A549 (cell line): ENCODE results near the gene LSP1. TPM values are rescaled to one million over a fixed set of nuclear protein-coding genes. Genes with fewer than 3 reads are reported as not detected.
A peak's percentile ranks its signal among the peaks of the same experiment; 100 is the strongest.

Experiments used
- ATAC-seq, 2 experiments: fragments of 200-7000 bp in 1 of 2; fragments of >200 bp in 1 of 2; cut with Nextera tagmentation in 1 of 2; cut with Tn5 transposase in 1 of 2; 3 replicates each; pipeline versions ENCODE4 v1.8.0 to v1.9.1; 2018 to 2020; ENCODE audit warnings: mild to moderate bottlenecking in 1 of 2, moderate library complexity in 1 of 2
- CTCF ChIA-PET: fragments of 300-600 bp; sonication (Branson Sonifier 250); formaldehyde crosslinking; extraction: SDS; loops from one replicate; lab custom pipeline; 2021; ENCODE audit warnings: antibody characterized with exemption, inconsistent platforms; lab: Yijun Ruan, JAX
- POLR2A ChIA-PET: fragments of 350-600 bp; formaldehyde crosslinking; extraction: SDS; loops from one replicate; lab custom pipeline; 2021; ENCODE audit warnings: antibody characterized with exemption, inconsistent platforms; lab: Yijun Ruan, JAX
- DNase-seq, 2 experiments: peaks; one replicate each; pipeline versions ENCODE4 v3.0.0 to v3.0.0-alpha.2; 2011 to 2016; ENCODE audit warnings: low read depth in 1 of 2, low spot score in 1 of 2
- FAIRE-seq: peaks from 2 replicates; lab custom pipeline; 2011; peaks lifted over from hg19 to GRCh38; lab: Jason Lieb, UNC
- H3K27ac ChIP-seq, 2 experiments: fragments of >200 bp; sonication (Bioruptor Twin); formaldehyde crosslinking; 3 replicates each; pipeline ENCODE4 v1.5.1; 2016 to 2017
- H3K4me1 ChIP-seq: fragments of >200 bp; sonication (Bioruptor Twin); formaldehyde crosslinking; 3 replicates; pipeline ENCODE4 v1.6.1; 2016
- H3K4me2 ChIP-seq: fragments of >200 bp; sonication (Bioruptor Twin); formaldehyde crosslinking; 3 replicates; pipeline ENCODE4 v1.6.1; 2016
- H3K4me3 ChIP-seq: fragments of >200 bp; sonication (Bioruptor Twin); formaldehyde crosslinking; 3 replicates; pipeline ENCODE4 v1.5.1; 2016
- H3K9me3 ChIP-seq: fragments of >200 bp; sonication (Bioruptor Twin); formaldehyde crosslinking; 3 replicates; pipeline ENCODE4 v1.6.1; 2016
- BHLHE40 ChIP-seq: IDR thresholded peaks from 2 replicates; pipeline ENCODE4 v1.6.1; 2012; ENCODE audit warnings: low read depth, low read length, inconsistent platforms
- CBX8 ChIP-seq: fragments of 200-600 bp; sonication (generic); IDR thresholded peaks from 2 replicates; pipeline ENCODE4 v1.6.1; 2016
- CHD2 ChIP-seq: fragments of 150-350 bp; IDR thresholded peaks from 2 replicates; pipeline ENCODE4 v1.6.1; 2014; ENCODE audit warnings: low read length; ENCODE audit not compliant: partially characterized antibody
- EHF ChIP-seq: fragments of 250-450 bp; sonication (Bioruptor Pico); IDR thresholded peaks from 2 replicates; pipeline ENCODE4 v1.5.0; 2020; ENCODE audit warnings: mild to moderate bottlenecking
- ESRRA ChIP-seq: fragments of 150-350 bp; IDR thresholded peaks from 2 replicates; pipeline ENCODE4 v1.6.1; 2014; ENCODE audit warnings: mild to moderate bottlenecking, low read length, borderline replicate concordance
- HEYL ChIP-seq: fragments of 250-450 bp; sonication (Bioruptor Pico); IDR thresholded peaks from 2 replicates; pipeline ENCODE4 v1.8.0; 2021; ENCODE audit warnings: mild to moderate bottlenecking, moderate library complexity
- HOXA7 ChIP-seq: fragments of 250-450 bp; sonication (Bioruptor Pico); IDR thresholded peaks from 2 replicates; pipeline ENCODE4 v1.5.0; 2020; ENCODE audit warnings: mild to moderate bottlenecking, moderate library complexity
- HOXB13 ChIP-seq: fragments of 250-450 bp; sonication (Bioruptor Pico); IDR thresholded peaks from 2 replicates; pipeline ENCODE4 v1.5.0; 2020; ENCODE audit warnings: low read depth, mild to moderate bottlenecking, moderate library complexity
- HOXB5 ChIP-seq: fragments of 250-450 bp; sonication (Bioruptor Pico); IDR thresholded peaks from 2 replicates; pipeline ENCODE4 v1.5.0; 2020; ENCODE audit warnings: mild to moderate bottlenecking, moderate library complexity
- JUNB ChIP-seq: fragments of >200 bp; sonication (Bioruptor Twin); formaldehyde crosslinking; IDR thresholded peaks from 2 replicates; pipeline ENCODE4 v1.6.1; 2016
- KDM1A ChIP-seq: fragments of 200-600 bp; sonication (generic); IDR thresholded peaks from 2 replicates; pipeline ENCODE4 v1.6.1; 2016; ENCODE audit warnings: low read depth, mild to moderate bottlenecking
- KDM5A ChIP-seq: fragments of 200-600 bp; sonication (generic); IDR thresholded peaks from 2 replicates; pipeline ENCODE4 v1.6.1; 2016; ENCODE audit warnings: antibody characterized with exemption, mild to moderate bottlenecking
- MAFK ChIP-seq: fragments of 450-650 bp; IDR thresholded peaks from 2 replicates; pipeline ENCODE4 v1.6.1; 2014; ENCODE audit not compliant: partially characterized antibody
- MYC ChIP-seq: IDR thresholded peaks from 2 replicates; pipeline ENCODE4 v1.6.1; 2012; ENCODE audit warnings: mild to moderate bottlenecking, inconsistent platforms, low read length, improper control_type of control experiment, borderline replicate concordance
- RAD21 ChIP-seq, 2 experiments: fragments of >200 bp in 1 of 2; sonication (Bioruptor Twin) in 1 of 2; formaldehyde crosslinking in 1 of 2; IDR thresholded peaks in 1 of 2; conservative IDR thresholded peaks in 1 of 2; 2 replicates in 1 of 2; 3 replicates in 1 of 2; pipeline ENCODE4 v1.6.1; 2012 to 2018; ENCODE audit warnings: inconsistent platforms in 1 of 2
- SMC3 ChIP-seq: fragments of >200 bp; sonication (Bioruptor Twin); formaldehyde crosslinking; IDR thresholded peaks from 3 replicates; pipeline ENCODE4 v1.6.1; 2018; ENCODE audit warnings: inconsistent platforms
- SREBF2 ChIP-seq: fragments of 450-650 bp; IDR thresholded peaks from 2 replicates; pipeline ENCODE4 v1.6.1; 2014; ENCODE audit warnings: mild to moderate bottlenecking, moderate library complexity
- TFCP2L1 ChIP-seq: fragments of 250-450 bp; sonication (Bioruptor Pico); IDR thresholded peaks from 2 replicates; pipeline ENCODE4 v1.5.0; 2021; ENCODE audit warnings: mild to moderate bottlenecking
- ZC3H11A ChIP-seq: fragments of 450-650 bp; IDR thresholded peaks from 2 replicates; pipeline ENCODE4 v1.6.1; 2014; ENCODE audit warnings: antibody characterized with exemption, mild to moderate bottlenecking
- ZSCAN20 ChIP-seq: fragments of 250-450 bp; sonication (Bioruptor Pico); IDR thresholded peaks from 2 replicates; pipeline ENCODE4 v1.8.0; 2022; ENCODE audit warnings: mild to moderate bottlenecking, moderate library complexity
- WGBS: methylation state at CpG from one replicate; pipeline ENCODE4 v1.1.6; 2017; ENCODE audit errors: missing lambda C conversion rate; 5-methylcytosine and 5-hydroxymethylcytosine counted together
- polyA plus RNA-seq, 4 experiments: library from polyadenylated mRNA; depleted of rRNA in 3 of 4; stranded (reverse); fragments of >200 nt; fragmentation: RNase III in 1 of 4; extraction: RNeasy Plus Mini Kit Qiagen cat#74134 plus additional on column Dnase treatment in 1 of 4; gene quantifications; 2 replicates in 3 of 4; 3 replicates in 1 of 4; pipeline ENCODE4 v1.2.3, GENCODE V29; 2011 to 2017
- TF ChIP-seq, protein P1 (sequence below): fragments of >200 bp; sonication (Bioruptor Twin); formaldehyde crosslinking; IDR thresholded peaks from 3 replicates; pipeline ENCODE4 v1.5.1; 2016
- TF ChIP-seq, protein P2 (sequence below): fragments of 250-450 bp; sonication (Bioruptor Pico); IDR thresholded peaks from 2 replicates; pipeline ENCODE4 v1.5.0; 2021; ENCODE audit warnings: mild to moderate bottlenecking, moderate library complexity, borderline replicate concordance
- TF ChIP-seq, protein P3 (sequence below): fragments of 200-600 bp; sonication (generic); IDR thresholded peaks from 2 replicates; pipeline ENCODE4 v1.6.1; 2016; ENCODE audit warnings: antibody characterized with exemption, mild to moderate bottlenecking, moderate library complexity

Gene LSP1
- polyA plus RNA-seq, 2 of the 4 experiments (the other 2 are of a cell fraction): 0.67 to 3.5 TPM

DNA sequence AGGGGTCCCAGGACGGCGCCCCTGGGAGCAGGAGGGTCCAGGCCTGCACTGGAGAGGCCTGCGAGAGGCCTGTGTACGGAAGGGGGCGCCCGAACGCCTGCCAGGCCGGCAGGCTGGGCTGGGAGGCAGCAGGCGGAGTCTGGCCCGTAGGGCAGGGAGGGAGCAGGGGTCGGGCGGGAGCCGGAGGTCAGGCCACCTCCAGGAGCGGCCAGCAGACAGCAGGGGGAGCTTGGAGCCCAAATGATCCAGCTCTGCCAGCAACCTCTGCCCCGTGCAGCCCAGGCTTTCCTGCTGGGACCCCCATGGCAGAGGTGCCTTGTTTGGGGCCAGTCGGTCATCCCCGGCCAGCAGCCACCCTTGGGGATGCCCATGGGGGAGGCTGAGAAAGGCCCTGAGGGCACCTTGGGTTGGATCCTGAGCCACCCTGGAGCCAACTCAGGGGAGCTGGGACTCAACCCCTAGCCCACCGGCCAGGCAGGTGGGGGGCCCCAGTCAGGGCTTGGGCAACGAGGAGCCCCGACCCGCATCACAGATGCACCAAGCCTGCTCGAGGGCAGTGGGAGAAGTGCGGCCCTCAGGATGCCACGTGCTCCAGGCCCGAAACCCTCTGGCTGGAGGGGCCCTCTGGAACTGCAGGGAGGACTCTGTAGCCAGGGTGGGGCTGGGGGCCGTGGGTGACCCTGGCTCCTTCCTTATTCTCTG lies 27.7 kb upstream of the LSP1 start:
- Histone ChIP-seq H3K9me3 (no peaks in the 10 kb centered on the region), H3K4me1 (peaks cover 46% of the 10 kb centered on the region), H3K27ac (peak overlapping the region; percentile 73 to 87; a peak in 5 of 6 replicates), H3K4me2 (peak overlapping the region; percentile 47; the same call in 2 of the 3 replicates), H3K4me3 (no peak overlapping the region)
- TF ChIP-seq BHLHE40 (no peak), MAFK (no peak), KDM1A (no peak), ESRRA (no peak), CHD2 (no peak), HEYL (CRISPR knock-in tag) (no peak), RAD21 (conservative IDR thresholded peaks at IDR 0.05 in 1 of 2, IDR thresholded peaks at IDR 0.05 in 1 of 2) (peak; percentile 47 to 57; a peak in 4 of 5 replicates), SMC3 (peak; percentile 58), EHF (no peak), ZC3H11A (no peak), JUNB (no peak), SREBF2 (no peak), HOXA7 (CRISPR knock-in tag) (no peak), KDM5A (no peak)
- TF ChIP-seq, protein P1, sequence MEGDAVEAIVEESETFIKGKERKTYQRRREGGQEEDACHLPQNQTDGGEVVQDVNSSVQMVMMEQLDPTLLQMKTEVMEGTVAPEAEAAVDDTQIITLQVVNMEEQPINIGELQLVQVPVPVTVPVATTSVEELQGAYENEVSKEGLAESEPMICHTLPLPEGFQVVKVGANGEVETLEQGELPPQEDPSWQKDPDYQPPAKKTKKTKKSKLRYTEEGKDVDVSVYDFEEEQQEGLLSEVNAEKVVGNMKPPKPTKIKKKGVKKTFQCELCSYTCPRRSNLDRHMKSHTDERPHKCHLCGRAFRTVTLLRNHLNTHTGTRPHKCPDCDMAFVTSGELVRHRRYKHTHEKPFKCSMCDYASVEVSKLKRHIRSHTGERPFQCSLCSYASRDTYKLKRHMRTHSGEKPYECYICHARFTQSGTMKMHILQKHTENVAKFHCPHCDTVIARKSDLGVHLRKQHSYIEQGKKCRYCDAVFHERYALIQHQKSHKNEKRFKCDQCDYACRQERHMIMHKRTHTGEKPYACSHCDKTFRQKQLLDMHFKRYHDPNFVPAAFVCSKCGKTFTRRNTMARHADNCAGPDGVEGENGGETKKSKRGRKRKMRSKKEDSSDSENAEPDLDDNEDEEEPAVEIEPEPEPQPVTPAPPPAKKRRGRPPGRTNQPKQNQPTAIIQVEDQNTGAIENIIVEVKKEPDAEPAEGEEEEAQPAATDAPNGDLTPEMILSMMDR: peak; percentile 72
- 42% methylated on average over 9 of the region's 26 CpGs for WGBS
- no peak for FAIRE-seq
- POLR2A ChIA-PET: interaction anchor here (1.1 kb wide), 1 partner anchor 131 kb away, joined by 3 read pairs; no protein-coding TSS in a partner anchor
- CTCF ChIA-PET: interaction anchor here (0.5 to 13.7 kb wide), 30 partner anchors 8 to 329 kb away, joined by 3 to 605 read pairs (median 4); partner anchors contain the start of genes CTSD, KRTAP5-6 and SYT8
- peak; percentile 70 to 85 for DNase-seq
- ATAC-seq: peak; percentile 61 to 92

DNA sequence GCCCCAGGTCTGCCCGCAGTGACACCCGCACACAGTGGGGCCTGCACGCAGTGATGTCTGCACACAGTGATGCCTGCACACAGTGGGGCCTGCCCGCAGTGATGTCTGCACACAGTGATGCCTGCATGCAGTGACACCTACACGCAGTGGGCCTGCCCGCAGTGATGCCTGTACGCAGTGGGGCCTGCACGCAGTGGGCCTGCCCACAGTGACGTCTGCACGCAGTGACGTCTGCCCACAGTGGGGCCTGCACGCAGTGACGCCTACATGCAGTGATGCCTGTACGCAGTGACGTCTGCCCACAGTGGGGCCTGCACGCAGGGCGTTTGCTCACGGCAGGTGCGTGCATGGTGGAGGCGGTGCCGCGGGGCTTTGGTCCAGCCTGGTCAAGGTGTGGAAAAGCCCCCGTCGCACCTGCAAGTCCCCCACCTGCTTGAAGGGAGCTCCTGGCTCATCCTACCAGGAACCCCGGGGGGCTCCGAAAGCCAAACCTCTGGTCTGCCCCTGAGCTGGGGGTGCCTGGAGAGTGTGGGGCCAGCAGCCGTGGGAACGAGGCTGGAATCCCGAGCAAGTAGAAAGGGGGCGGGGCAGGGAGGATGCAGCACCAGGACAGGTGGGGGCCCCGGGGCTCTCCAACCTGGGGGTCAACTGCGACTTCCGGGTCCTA lies 27.0 kb upstream of the LSP1 start:
- TF ChIP-seq JUNB (no peak), MYC (no peak), HOXB5 (CRISPR knock-in tag) (no peak), HOXB13 (CRISPR knock-in tag) (no peak), SMC3 (no peak), CBX8 (no peak), ZSCAN20 (CRISPR knock-in tag) (no peak), TFCP2L1 (CRISPR knock-in tag) (no peak)
- no peak for ATAC-seq
- POLR2A ChIA-PET: interaction anchor here (1.1 kb wide), 1 partner anchor 132 kb away, joined by 3 read pairs; no protein-coding TSS in a partner anchor
- no peak for FAIRE-seq
- CTCF ChIA-PET: interaction anchor here (0.6 to 13.7 kb wide), 23 partner anchors 8 to 330 kb away, joined by 3 to 605 read pairs (median 4); partner anchors contain the start of genes CTSD and SYT8
- Histone ChIP-seq H3K27ac (peak overlapping the region; percentile 73 to 87; a peak in 4 of 6 replicates), H3K4me2 (no peak overlapping the region; the same call in 2 of the 3 replicates), H3K4me3 (no peak overlapping the region), H3K9me3 (no peaks in the 10 kb centered on the region), H3K4me1 (peaks cover 54% of the 10 kb centered on the region)
- WGBS: 86% methylated on average over 17 of the region's 33 CpGs
- no peak for DNase-seq

DNA sequence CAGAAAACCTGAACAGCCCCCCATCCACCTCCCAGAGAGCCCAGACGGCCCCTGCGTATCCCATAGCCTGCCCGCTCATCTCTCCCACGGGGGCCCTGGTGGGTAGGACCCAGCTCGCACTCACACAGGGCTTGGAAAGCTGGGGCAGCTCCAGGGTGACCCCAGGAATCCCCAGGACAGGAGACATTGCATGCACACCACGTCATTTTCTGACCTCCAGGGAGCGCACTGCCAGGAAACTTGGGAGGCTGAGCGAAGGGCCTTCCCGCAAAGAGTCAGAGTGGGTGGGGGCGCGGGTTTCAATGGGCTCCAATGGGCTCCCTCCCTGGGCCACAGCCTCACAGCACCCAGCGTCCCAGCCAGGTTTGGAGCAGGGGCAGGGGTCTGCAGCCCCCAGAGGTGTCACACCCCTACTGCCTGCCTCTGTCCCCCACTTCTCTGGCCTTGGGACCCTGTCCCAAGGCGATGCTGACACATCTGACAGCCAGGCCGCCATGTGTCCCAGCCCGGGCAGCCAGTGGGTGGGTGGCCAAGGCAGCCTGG lies 26.3 kb upstream of the LSP1 start:
- Histone ChIP-seq H3K4me3 (no peak overlapping the region), H3K4me2 (peak overlapping the region; percentile 58), H3K27ac (peak overlapping the region; percentile 73 to 87), H3K4me1 (peaks cover 58% of the 10 kb centered on the region), H3K9me3 (no peaks in the 10 kb centered on the region)
- ATAC-seq (peak in 1 of 2 experiments; percentile 53; a peak in 3 of 6 replicates), FAIRE-seq (no peak), DNase-seq (peak; percentile 44 to 72)
- POLR2A ChIA-PET: no interaction called here
- TF ChIP-seq, protein P2, sequence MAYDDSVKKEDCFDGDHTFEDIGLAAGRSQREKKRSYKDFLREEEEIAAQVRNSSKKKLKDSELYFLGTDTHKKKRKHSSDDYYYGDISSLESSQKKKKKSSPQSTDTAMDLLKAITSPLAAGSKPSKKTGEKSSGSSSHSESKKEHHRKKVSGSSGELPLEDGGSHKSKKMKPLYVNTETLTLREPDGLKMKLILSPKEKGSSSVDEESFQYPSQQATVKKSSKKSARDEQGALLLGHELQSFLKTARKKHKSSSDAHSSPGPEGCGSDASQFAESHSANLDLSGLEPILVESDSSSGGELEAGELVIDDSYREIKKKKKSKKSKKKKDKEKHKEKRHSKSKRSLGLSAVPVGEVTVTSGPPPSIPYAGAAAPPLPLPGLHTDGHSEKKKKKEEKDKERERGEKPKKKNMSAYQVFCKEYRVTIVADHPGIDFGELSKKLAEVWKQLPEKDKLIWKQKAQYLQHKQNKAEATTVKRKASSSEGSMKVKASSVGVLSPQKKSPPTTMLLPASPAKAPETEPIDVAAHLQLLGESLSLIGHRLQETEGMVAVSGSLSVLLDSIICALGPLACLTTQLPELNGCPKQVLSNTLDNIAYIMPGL (CRISPR knock-in tag): no peak
- TF ChIP-seq, protein P3, sequence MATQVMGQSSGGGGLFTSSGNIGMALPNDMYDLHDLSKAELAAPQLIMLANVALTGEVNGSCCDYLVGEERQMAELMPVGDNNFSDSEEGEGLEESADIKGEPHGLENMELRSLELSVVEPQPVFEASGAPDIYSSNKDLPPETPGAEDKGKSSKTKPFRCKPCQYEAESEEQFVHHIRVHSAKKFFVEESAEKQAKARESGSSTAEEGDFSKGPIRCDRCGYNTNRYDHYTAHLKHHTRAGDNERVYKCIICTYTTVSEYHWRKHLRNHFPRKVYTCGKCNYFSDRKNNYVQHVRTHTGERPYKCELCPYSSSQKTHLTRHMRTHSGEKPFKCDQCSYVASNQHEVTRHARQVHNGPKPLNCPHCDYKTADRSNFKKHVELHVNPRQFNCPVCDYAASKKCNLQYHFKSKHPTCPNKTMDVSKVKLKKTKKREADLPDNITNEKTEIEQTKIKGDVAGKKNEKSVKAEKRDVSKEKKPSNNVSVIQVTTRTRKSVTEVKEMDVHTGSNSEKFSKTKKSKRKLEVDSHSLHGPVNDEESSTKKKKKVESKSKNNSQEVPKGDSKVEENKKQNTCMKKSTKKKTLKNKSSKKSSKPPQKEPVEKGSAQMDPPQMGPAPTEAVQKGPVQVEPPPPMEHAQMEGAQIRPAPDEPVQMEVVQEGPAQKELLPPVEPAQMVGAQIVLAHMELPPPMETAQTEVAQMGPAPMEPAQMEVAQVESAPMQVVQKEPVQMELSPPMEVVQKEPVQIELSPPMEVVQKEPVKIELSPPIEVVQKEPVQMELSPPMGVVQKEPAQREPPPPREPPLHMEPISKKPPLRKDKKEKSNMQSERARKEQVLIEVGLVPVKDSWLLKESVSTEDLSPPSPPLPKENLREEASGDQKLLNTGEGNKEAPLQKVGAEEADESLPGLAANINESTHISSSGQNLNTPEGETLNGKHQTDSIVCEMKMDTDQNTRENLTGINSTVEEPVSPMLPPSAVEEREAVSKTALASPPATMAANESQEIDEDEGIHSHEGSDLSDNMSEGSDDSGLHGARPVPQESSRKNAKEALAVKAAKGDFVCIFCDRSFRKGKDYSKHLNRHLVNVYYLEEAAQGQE: no peak
- no peak for TF ChIP-seq ZSCAN20 (CRISPR knock-in tag)
- no peak for TF ChIP-seq EHF
- WGBS: 58% methylated on average over 7 of the region's 15 CpGs
- CTCF ChIA-PET: interaction anchor here (0.6 to 13.7 kb wide), 18 partner anchors 12 to 329 kb away, joined by 3 to 605 read pairs (median 4); no protein-coding TSS in a partner anchor
